HepG2 (cell line): ENCODE results near the gene PARP11. TPM values are rescaled to one million over a fixed set of nuclear protein-coding genes. Genes with fewer than 3 reads are reported as not detected.

Source experiments
- ATAC-seq: fragments of 200-7000 bp; cut with Tn5 transposase; 3 replicates; pipeline ENCODE4 v1.9.1; 2020; ENCODE audit warnings: mild to moderate bottlenecking, moderate library complexity
- BruUV-seq: library from RNA; stranded (reverse); fragments of 400-500 nt; replicated peaks from 2 replicates; lab custom pipeline; 2021; lab: Mats Ljungman, UMichigan
- CTCF ChIA-PET: fragments of 300-600 bp; formaldehyde crosslinking; extraction: SDS; loops from one replicate; lab custom pipeline; 2021; ENCODE audit warnings: low total read pairs, inconsistent platforms, low intra/inter-chr PET ratio; lab: Yijun Ruan, JAX
- POLR2A ChIA-PET: fragments of 350-600 bp; sonication (Branson Sonifier 250); formaldehyde crosslinking; loops from one replicate; lab custom pipeline; 2020; ENCODE audit warnings: antibody characterized with exemption, inconsistent platforms; lab: Yijun Ruan, JAX
- DNase-seq: peaks from one replicate; pipeline ENCODE4 v3.0.0-alpha.2; 2015; ENCODE audit warnings: low spot score
- FAIRE-seq: peaks from 3 replicates; lab custom pipeline; 2011; peaks lifted over from hg19 to GRCh38; lab: Jason Lieb, UNC
- H2AFZ ChIP-seq: one replicate; pipeline ENCODE4 v1.6.1; 2011; ENCODE audit warnings: low read length, inconsistent platforms
- H3K27ac ChIP-seq: fragments of 300-600 bp; 3 replicates; pipeline ENCODE4 v1.8.0; 2011; ENCODE audit warnings: mixed run types, mild to moderate bottlenecking, mixed read lengths, low read length, inconsistent platforms; ENCODE audit not compliant: insufficient read depth; ENCODE audit errors: extremely low read length
- H3K27me3 ChIP-seq, 2 experiments: fragments of 200-600 bp in 1 of 2; 2 replicates in 1 of 2; 3 replicates in 1 of 2; pipeline versions ENCODE4 v1.6.0 to v1.8.0; 2011; ENCODE audit warnings: low read length in 2 of 2, mild to moderate bottlenecking in 2 of 2, moderate library complexity in 2 of 2, inconsistent platforms in 1 of 2; ENCODE audit not compliant: insufficient read depth in 2 of 2, control insufficient read depth in 1 of 2
- H3K36me3 ChIP-seq, 2 experiments: fragments of 200-600 bp in 1 of 2; replicated peaks in 1 of 2; 2 replicates in 1 of 2; 3 replicates in 1 of 2; pipeline versions ENCODE4 v1.5.1 to v1.8.0; 2011; ENCODE audit warnings: low read length in 2 of 2, inconsistent platforms in 1 of 2; ENCODE audit not compliant: insufficient read depth in 2 of 2, control insufficient read depth in 1 of 2
- H3K4me1 ChIP-seq: 2 replicates; pipeline ENCODE4 v1.5.1; 2012; ENCODE audit warnings: low read length, inconsistent platforms; ENCODE audit not compliant: insufficient read depth
- H3K4me2 ChIP-seq: 2 replicates; pipeline ENCODE4 v1.6.0; 2011; ENCODE audit warnings: low read depth, low read length, inconsistent platforms
- H3K4me3 ChIP-seq, 3 experiments: fragments of 200-600 bp in 1 of 3; sonication (generic), shearing (Covaris generic) in 1 of 3; replicated peaks in 1 of 3; 2 replicates each; pipeline ENCODE4 v1.5.1; 2011 to 2016; ENCODE audit warnings: low read length in 3 of 3, inconsistent platforms in 2 of 3, low read depth in 2 of 3, mild to moderate bottlenecking in 2 of 3, control low read depth in 1 of 3, mixed read lengths in 1 of 3; ENCODE audit not compliant: insufficient read depth in 1 of 3
- H3K79me2 ChIP-seq: one replicate; pipeline ENCODE4 v1.6.1; 2011; ENCODE audit warnings: low read length, inconsistent platforms; ENCODE audit not compliant: insufficient read depth
- H3K9ac ChIP-seq: 2 replicates; pipeline ENCODE4 v1.6.0; 2011; ENCODE audit warnings: mild to moderate bottlenecking, low read depth, low read length, inconsistent platforms; ENCODE audit not compliant: insufficient read depth
- H3K9me3 ChIP-seq: 2 replicates; pipeline ENCODE4 v1.5.1; 2012; ENCODE audit warnings: mild to moderate bottlenecking, low read length
- H4K20me1 ChIP-seq: 2 replicates; pipeline ENCODE4 v1.6.0; 2011; ENCODE audit warnings: inconsistent platforms, mild to moderate bottlenecking, low read length, moderate library complexity; ENCODE audit not compliant: insufficient read depth
- CREM ChIP-seq, 2 experiments: sonication (generic) in 1 of 2; formaldehyde crosslinking in 1 of 2; IDR thresholded peaks; 2 replicates each; pipeline versions ENCODE4 v1.4.0 to v1.6.1; 2016 to 2020; ENCODE audit warnings: antibody characterized with exemption in 1 of 2, mild to moderate bottlenecking in 1 of 2, missing genetic modification reagents in 1 of 2
- E2F5 ChIP-seq: sonication (generic); formaldehyde crosslinking; conservative IDR thresholded peaks from 2 replicates; pipeline ENCODE4 v1.4.0; 2020; ENCODE audit warnings: missing genetic modification reagents
- ETV5 ChIP-seq: IDR thresholded peaks from 2 replicates; pipeline ENCODE4 v1.6.1; 2018; ENCODE audit warnings: missing biosample characterization, missing genetic modification reagents, inconsistent platforms, borderline replicate concordance
- FOXJ3 ChIP-seq: sonication (generic); formaldehyde crosslinking; IDR thresholded peaks from 2 replicates; pipeline ENCODE4 v1.4.0; 2020; ENCODE audit warnings: missing genetic modification reagents, mild to moderate bottlenecking, borderline replicate concordance
- FOXM1 ChIP-seq: sonication (generic); formaldehyde crosslinking; IDR thresholded peaks from 2 replicates; pipeline ENCODE4 v1.5.0; 2020; ENCODE audit warnings: missing genetic modification reagents
- GATAD2A ChIP-seq: IDR thresholded peaks from 2 replicates; pipeline ENCODE4 v1.6.1; 2016
- KLF15 ChIP-seq: sonication (generic); formaldehyde crosslinking; IDR thresholded peaks from 2 replicates; pipeline ENCODE4 v1.8.1; 2023; ENCODE audit warnings: borderline replicate concordance, mild to moderate bottlenecking, inconsistent platforms, missing genetic modification reagents, mixed read lengths
- NCOR1 ChIP-seq: fragments of 200-600 bp; sonication (generic); IDR thresholded peaks from 2 replicates; pipeline ENCODE4 v1.7.0; 2017; ENCODE audit warnings: antibody characterized with exemption, low read length, borderline replicate concordance
- NR2C2 ChIP-seq: sonication (generic); formaldehyde crosslinking; IDR thresholded peaks from 2 replicates; pipeline ENCODE4 v1.4.0; 2020; ENCODE audit warnings: missing genetic modification reagents, mild to moderate bottlenecking, moderate library complexity, borderline replicate concordance
- NR2F6 ChIP-seq, 2 experiments: IDR thresholded peaks; 2 replicates each; pipeline ENCODE4 v1.6.1; 2016; ENCODE audit warnings: antibody characterized with exemption in 1 of 2, mild to moderate bottlenecking in 1 of 2
- PHF21A ChIP-seq: sonication (generic); formaldehyde crosslinking; IDR thresholded peaks from 2 replicates; pipeline ENCODE4 v1.5.0; 2020; ENCODE audit warnings: mild to moderate bottlenecking, missing genetic modification reagents
- RARA ChIP-seq: IDR thresholded peaks from 2 replicates; pipeline ENCODE4 v1.6.1; 2016; ENCODE audit warnings: missing genetic modification reagents, missing compliant biosample characterization
- SAP130 ChIP-seq: IDR thresholded peaks from 2 replicates; pipeline ENCODE4 v1.6.1; 2016; ENCODE audit warnings: low read depth
- SKI ChIP-seq: fragments of 450-650 bp; IDR thresholded peaks from one replicate; pipeline ENCODE4 v1.6.1; 2018; ENCODE audit warnings: mild to moderate bottlenecking; ENCODE audit not compliant: partially characterized antibody
- SKIL ChIP-seq: sonication (generic); formaldehyde crosslinking; IDR thresholded peaks from 2 replicates; pipeline ENCODE4 v1.8.0; 2022; ENCODE audit warnings: missing genetic modification reagents, mild to moderate bottlenecking, moderate library complexity, borderline replicate concordance
- SOX13 ChIP-seq, 3 experiments: fragments of 450-650 bp in 1 of 3; sonication (generic) in 1 of 3; formaldehyde crosslinking in 1 of 3; IDR thresholded peaks in 2 of 3; conservative IDR thresholded peaks in 1 of 3; 2 replicates each; pipeline versions ENCODE4 v1.5.0 to v1.6.1; 2016 to 2020; ENCODE audit warnings: antibody characterized with exemption in 1 of 3, mild to moderate bottlenecking in 1 of 3, missing compliant biosample characterization in 1 of 3, missing genetic modification reagents in 1 of 3, moderate library complexity in 1 of 3
- TCF12 ChIP-seq, 2 experiments: fragments of 450-650 bp in 1 of 2; sonication (generic) in 1 of 2; formaldehyde crosslinking in 1 of 2; IDR thresholded peaks; 2 replicates each; pipeline versions ENCODE4 v1.6.1 to v1.8.0; 2017 to 2022; ENCODE audit warnings: antibody characterized with exemption in 1 of 2, mild to moderate bottlenecking in 1 of 2, missing genetic modification reagents in 1 of 2, moderate library complexity in 1 of 2
- ZNF382 ChIP-seq: sonication (generic); formaldehyde crosslinking; IDR thresholded peaks from 2 replicates; pipeline ENCODE4 v1.5.0; 2020; ENCODE audit warnings: missing genetic modification reagents, mild to moderate bottlenecking, borderline replicate concordance
- ZNF598 ChIP-seq: sonication (generic); formaldehyde crosslinking; IDR thresholded peaks from 2 replicates; pipeline ENCODE4 v1.5.1; 2020; ENCODE audit warnings: mild to moderate bottlenecking, missing genetic modification reagents, borderline replicate concordance
- ZNF768 ChIP-seq: sonication (generic); formaldehyde crosslinking; IDR thresholded peaks from 2 replicates; pipeline ENCODE4 v1.4.0; 2020; ENCODE audit warnings: missing genetic modification reagents
- WGBS: methylation state at CpG from one replicate; pipeline ENCODE4 v1.1.6; 2017; ENCODE audit warnings: low lambda C conversion rate; 5-methylcytosine and 5-hydroxymethylcytosine counted together
- in situ Hi-C: cut with HindIII; loops from 2 replicates; pipeline ENCODE4 v1.10.0; 2017; ENCODE audit warnings: low pct_unique_long_range_greater_than_20kb; ENCODE audit not compliant: extremely low pct_ligation_motif_present
- intact Hi-C: fragments of 100-400 bp; cut with micrococcal nuclease; formaldehyde crosslinking; loops from one replicate; pipeline ENCODE4 v1.10.0; 2022; ENCODE audit not compliant: unreplicated experiment
- polyA plus RNA-seq, 8 experiments: library from polyadenylated mRNA; depleted of rRNA in 3 of 8; stranded (reverse) in 7 of 8; unstranded in 1 of 8; fragments of >200 nt; fragmentation: Illumina TruSeq in 4 of 8; extraction: Trizol in 4 of 8; gene quantifications; 2 replicates each; pipeline versions ENCODE4 v1.2.1 to v1.2.3, GENCODE V29; 2011 to 2016; ENCODE audit warnings: low read depth in 4 of 8, missing spikeins in 1 of 8, mixed read lengths in 1 of 8; ENCODE audit not compliant: insufficient read depth in 1 of 8
- total RNA-seq, 5 experiments: library from RNA; depleted of rRNA; stranded (reverse); fragments of >200 nt; fragmentation: Illumina TruSeq; extraction: Trizol; gene quantifications; 2 replicates each; pipeline ENCODE4 v1.2.3, GENCODE V29; 2016; ENCODE audit warnings: low read depth in 1 of 5

Gene PARP11
- total and polyA plus RNA-seq, 2 of the 13 experiments (the other 11 are each of a cell fraction or from before 2014, with no cell fraction given), result 4.0 to 7.6 TPM

GRCh38 chr12:3920351-3921150, 47.4 kb upstream of the PARP11 start:
- no peaks in the 10 kb centered on the region for H3K9me3 ChIP-seq
- ChIA-PET CTCF (no interaction called here), POLR2A (no interaction called here)
- no peak overlapping the region for H3K9ac ChIP-seq
- H3K27ac ChIP-seq, result no peak overlapping the region
- in situ Hi-C loops (no loop called here), intact Hi-C loops (no loop called here)
- H3K79me2 ChIP-seq, result no peaks in the 10 kb centered on the region
- H3K27me3 ChIP-seq, result peaks cover 1 to 40% of the 10 kb centered on the region in 2 experiments
- DNase-seq, result peak; percentile 66
- no peak overlapping the region for H2AFZ ChIP-seq
- no peak for FAIRE-seq
- no TSS peak for BruUV-seq
- ATAC-seq, result peak; percentile 75
- 4% methylated on average over 22 of the region's 22 CpGs for WGBS
- peak overlapping the region; percentile 50 for H3K4me2 ChIP-seq
- H3K4me1 ChIP-seq, result peaks cover 34% of the 10 kb centered on the region
- peak overlapping the region in 2 of 3 experiments; percentile 9 to 31; a peak in 2 of 6 replicates for H3K4me3 ChIP-seq
- H4K20me1 ChIP-seq, result no peaks in the 10 kb centered on the region
- no peaks in the 10 kb centered on the region for H3K36me3 ChIP-seq
- no peak for TF ChIP-seq ZNF598 (CRISPR knock-in tag)
- TF ChIP-seq RARA (CRISPR knock-in tag), result peak; percentile 84
- TF ChIP-seq PHF21A (CRISPR knock-in tag), result peak; percentile 54; the same call in 1 of the 2 replicates
- TF ChIP-seq NR2C2, result 0 out of 2 replicates have a peak, but pooled peaks have one; percentile 30
- TF ChIP-seq GATAD2A (CRISPR knock-in tag), result 0 out of 2 replicates have a peak, but pooled peaks have one; percentile 48
- TF ChIP-seq SOX13 (IDR thresholded peaks at IDR 0.05), result no peak
- TF ChIP-seq SOX13 (CRISPR knock-in tag; conservative IDR thresholded peaks at IDR 0.05 in 1 of 2, IDR thresholded peaks at IDR 0.05 in 1 of 2), result peak in 1 of 2 experiments; percentile 47; a peak in 1 of 4 replicates
- TF ChIP-seq NCOR1, result peak; percentile 77
- TF ChIP-seq SKI, result peak; percentile 14
- TF ChIP-seq ETV5 (CRISPR knock-in tag), result no peak
- TF ChIP-seq FOXJ3 (CRISPR knock-in tag), result peak; percentile 40; the same call in 1 of the 2 replicates
- TF ChIP-seq SAP130 (CRISPR knock-in tag), result peak; percentile 29; the same call in 1 of the 2 replicates
- no peak for TF ChIP-seq FOXM1 (CRISPR knock-in tag)
- peak; percentile 88 for TF ChIP-seq NR2F6 (IDR thresholded peaks at IDR 0.05)
- peak; percentile 74; the same call in 1 of the 2 replicates for TF ChIP-seq NR2F6 (CRISPR knock-in tag; IDR thresholded peaks at IDR 0.05)
- TF ChIP-seq ZNF768 (CRISPR knock-in tag), result no peak
- TF ChIP-seq CREM (IDR thresholded peaks at IDR 0.05), result peak; percentile 61; the same call in 1 of the 2 replicates
- no peak for TF ChIP-seq CREM (CRISPR knock-in tag; IDR thresholded peaks at IDR 0.05)
- TF ChIP-seq KLF15 (CRISPR knock-in tag), result no peak
- no peak for TF ChIP-seq TCF12 (IDR thresholded peaks at IDR 0.05)
- TF ChIP-seq TCF12 (CRISPR knock-in tag; IDR thresholded peaks at IDR 0.05), result no peak
- TF ChIP-seq SKIL (CRISPR knock-in tag), result 0 out of 2 replicates have a peak, but pooled peaks have one; percentile 31
- TF ChIP-seq ZNF382, result no peak
- no peak for TF ChIP-seq E2F5 (CRISPR knock-in tag)
